ENCODE measurements around the gene BCOR. TPM values are rescaled to one million over a fixed set of nuclear protein-coding genes. Genes with fewer than 3 reads are reported as not detected.

Gene BCOR
- total and polyA plus RNA-seq, 9 of the 15 experiments (the other 6 are each of a cell fraction or from before 2014, with no cell fraction given), result 27.5 to 113 (median 37.6) TPM

DNA sequence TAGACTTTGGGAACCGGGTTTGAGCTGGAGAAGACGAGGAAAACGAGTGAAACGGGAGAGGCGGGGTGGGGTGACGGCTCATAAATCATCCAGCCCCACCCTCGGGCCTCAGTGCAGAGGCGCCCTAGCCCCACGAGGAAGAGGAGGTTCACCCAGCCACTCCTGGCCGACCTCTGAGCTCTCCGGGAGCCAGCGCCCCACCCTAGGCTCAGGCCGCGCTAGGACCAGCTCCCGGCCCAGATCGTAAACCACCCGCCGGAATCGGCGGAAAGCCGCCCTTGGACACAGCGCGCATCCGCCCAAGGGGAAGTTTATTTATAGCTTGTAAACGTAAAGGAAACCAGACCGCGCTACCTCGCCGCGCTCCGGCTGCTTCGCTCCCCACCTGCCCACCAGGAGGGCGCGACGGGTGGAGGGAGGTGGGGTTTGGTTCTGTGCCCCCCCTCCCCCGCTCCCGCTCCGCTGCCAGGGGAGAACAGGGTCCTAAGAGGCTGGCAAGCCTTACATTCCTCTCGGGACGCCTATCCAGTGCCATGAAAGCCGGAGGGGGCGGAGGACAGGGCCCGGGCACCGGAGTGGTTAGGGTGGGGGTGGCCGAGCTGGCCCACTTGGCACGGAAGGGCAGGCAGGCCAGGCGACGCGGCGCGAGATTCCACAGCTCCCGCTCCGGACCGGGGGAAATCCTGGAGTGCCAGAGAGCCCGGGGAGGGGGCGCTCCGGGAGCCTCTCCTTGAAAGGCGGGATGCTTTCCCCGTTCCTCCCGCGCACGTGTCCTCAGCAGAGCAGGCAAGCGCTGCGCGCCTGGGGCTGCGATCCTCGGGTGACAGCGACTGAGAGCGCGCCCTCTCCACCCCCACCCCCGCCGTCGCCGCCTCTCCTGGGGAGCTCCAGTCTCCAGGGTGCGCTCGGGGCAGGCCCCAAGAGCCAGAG lies 84.2 kb downstream of the BCOR start (continued):
- TF ChIP-seq, protein P1, sequence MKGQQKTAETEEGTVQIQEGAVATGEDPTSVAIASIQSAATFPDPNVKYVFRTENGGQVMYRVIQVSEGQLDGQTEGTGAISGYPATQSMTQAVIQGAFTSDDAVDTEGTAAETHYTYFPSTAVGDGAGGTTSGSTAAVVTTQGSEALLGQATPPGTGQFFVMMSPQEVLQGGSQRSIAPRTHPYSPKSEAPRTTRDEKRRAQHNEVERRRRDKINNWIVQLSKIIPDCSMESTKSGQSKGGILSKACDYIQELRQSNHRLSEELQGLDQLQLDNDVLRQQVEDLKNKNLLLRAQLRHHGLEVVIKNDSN (CRISPR knock-in tag; IDR thresholded peaks at IDR 0.05), result 0 out of 2 replicates have a peak, but pooled peaks have one; percentile 9
- TF ChIP-seq ZNF778 (CRISPR knock-in tag; IDR thresholded peaks at IDR 0.05) (no peak), ERF (CRISPR knock-in tag; IDR thresholded peaks at IDR 0.05) (no peak), GTF2E2 (tag; IDR thresholded peaks at IDR 0.05) (no peak), HMG20B (CRISPR knock-in tag; IDR thresholded peaks at IDR 0.05) (no peak), TEAD4 (IDR thresholded peaks at IDR 0.05; ENCODE audit: low read length) (no peak), TEAD4 (CRISPR knock-in tag; IDR thresholded peaks at IDR 0.05; ENCODE audit: borderline replicate concordance) (no peak), TARDBP (IDR thresholded peaks at IDR 0.05) (no peak), COPS2 (conservative IDR thresholded peaks at IDR 0.05) (no peak), PRMT5 (CRISPR knock-in tag; IDR thresholded peaks at IDR 0.05) (no peak), ZNF143 (CRISPR knock-in tag; IDR thresholded peaks at IDR 0.05) (no peak), TSC22D4 (tag; IDR thresholded peaks at IDR 0.05) (no peak), XRCC4 (IDR thresholded peaks at IDR 0.05; ENCODE audit: extremely low read depth, insufficient read depth, insufficient read length) (no peak), MEIS2 (IDR thresholded peaks at IDR 0.05; ENCODE audit: partially characterized antibody) (peak; percentile 96), ZC3H11A (IDR thresholded peaks at IDR 0.05; ENCODE audit: low read depth, low read length) (no peak), GABPB1 (CRISPR knock-in tag; IDR thresholded peaks at IDR 0.05) (no peak), RCOR1 (IDR thresholded peaks at IDR 0.05; ENCODE audit: borderline replicate concordance in 1 of 2, low read depth in 2 of 2, low read length in 2 of 2) (no peak)
- TF ChIP-seq, protein P2, sequence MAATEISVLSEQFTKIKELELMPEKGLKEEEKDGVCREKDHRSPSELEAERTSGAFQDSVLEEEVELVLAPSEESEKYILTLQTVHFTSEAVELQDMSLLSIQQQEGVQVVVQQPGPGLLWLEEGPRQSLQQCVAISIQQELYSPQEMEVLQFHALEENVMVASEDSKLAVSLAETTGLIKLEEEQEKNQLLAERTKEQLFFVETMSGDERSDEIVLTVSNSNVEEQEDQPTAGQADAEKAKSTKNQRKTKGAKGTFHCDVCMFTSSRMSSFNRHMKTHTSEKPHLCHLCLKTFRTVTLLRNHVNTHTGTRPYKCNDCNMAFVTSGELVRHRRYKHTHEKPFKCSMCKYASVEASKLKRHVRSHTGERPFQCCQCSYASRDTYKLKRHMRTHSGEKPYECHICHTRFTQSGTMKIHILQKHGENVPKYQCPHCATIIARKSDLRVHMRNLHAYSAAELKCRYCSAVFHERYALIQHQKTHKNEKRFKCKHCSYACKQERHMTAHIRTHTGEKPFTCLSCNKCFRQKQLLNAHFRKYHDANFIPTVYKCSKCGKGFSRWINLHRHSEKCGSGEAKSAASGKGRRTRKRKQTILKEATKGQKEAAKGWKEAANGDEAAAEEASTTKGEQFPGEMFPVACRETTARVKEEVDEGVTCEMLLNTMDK (IDR thresholded peaks at IDR 0.05; ENCODE audit: borderline replicate concordance, insufficient read depth, low read depth, low read length, poor library complexity, severe bottlenecking), result no peak
- TF ChIP-seq, protein P3, sequence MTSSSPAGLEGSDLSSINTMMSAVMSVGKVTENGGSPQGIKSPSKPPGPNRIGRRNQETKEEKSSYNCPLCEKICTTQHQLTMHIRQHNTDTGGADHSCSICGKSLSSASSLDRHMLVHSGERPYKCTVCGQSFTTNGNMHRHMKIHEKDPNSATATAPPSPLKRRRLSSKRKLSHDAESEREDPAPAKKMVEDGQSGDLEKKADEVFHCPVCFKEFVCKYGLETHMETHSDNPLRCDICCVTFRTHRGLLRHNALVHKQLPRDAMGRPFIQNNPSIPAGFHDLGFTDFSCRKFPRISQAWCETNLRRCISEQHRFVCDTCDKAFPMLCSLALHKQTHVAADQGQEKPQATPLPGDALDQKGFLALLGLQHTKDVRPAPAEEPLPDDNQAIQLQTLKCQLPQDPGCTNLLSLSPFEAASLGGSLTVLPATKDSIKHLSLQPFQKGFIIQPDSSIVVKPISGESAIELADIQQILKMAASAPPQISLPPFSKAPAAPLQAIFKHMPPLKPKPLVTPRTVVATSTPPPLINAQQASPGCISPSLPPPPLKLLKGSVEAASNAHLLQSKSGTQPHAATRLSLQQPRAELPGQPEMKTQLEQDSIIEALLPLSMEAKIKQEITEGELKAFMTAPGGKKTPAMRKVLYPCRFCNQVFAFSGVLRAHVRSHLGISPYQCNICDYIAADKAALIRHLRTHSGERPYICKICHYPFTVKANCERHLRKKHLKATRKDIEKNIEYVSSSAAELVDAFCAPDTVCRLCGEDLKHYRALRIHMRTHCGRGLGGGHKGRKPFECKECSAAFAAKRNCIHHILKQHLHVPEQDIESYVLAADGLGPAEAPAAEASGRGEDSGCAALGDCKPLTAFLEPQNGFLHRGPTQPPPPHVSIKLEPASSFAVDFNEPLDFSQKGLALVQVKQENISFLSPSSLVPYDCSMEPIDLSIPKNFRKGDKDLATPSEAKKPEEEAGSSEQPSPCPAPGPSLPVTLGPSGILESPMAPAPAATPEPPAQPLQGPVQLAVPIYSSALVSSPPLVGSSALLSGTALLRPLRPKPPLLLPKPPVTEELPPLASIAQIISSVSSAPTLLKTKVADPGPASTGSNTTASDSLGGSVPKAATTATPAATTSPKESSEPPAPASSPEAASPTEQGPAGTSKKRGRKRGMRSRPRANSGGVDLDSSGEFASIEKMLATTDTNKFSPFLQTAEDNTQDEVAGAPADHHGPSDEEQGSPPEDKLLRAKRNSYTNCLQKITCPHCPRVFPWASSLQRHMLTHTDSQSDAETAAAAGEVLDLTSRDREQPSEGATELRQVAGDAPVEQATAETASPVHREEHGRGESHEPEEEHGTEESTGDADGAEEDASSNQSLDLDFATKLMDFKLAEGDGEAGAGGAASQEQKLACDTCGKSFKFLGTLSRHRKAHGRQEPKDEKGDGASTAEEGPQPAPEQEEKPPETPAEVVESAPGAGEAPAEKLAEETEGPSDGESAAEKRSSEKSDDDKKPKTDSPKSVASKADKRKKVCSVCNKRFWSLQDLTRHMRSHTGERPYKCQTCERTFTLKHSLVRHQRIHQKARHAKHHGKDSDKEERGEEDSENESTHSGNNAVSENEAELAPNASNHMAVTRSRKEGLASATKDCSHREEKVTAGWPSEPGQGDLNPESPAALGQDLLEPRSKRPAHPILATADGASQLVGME (CRISPR knock-in tag; IDR thresholded peaks at IDR 0.05), result no peak
